HepG2 (cell line): ENCODE measurements around the gene GEMIN2. TPM values are rescaled to one million over a fixed set of nuclear protein-coding genes. Genes with fewer than 3 reads are reported as not detected.

Experiments
- ATAD3A ChIP-seq: sonication (generic); formaldehyde crosslinking; IDR thresholded peaks from 2 replicates; pipeline ENCODE4 v1.4.0; 2020; ENCODE audit warnings: missing genetic modification reagents
- CCDC6 ChIP-seq: sonication (generic); formaldehyde crosslinking; IDR thresholded peaks from 2 replicates; pipeline ENCODE4 v1.8.1; 2022; ENCODE audit warnings: mild to moderate bottlenecking, missing genetic modification reagents, moderate library complexity
- CHCHD3 ChIP-seq: sonication (generic); formaldehyde crosslinking; IDR thresholded peaks from 2 replicates; pipeline ENCODE4 v1.8.0; 2022; ENCODE audit warnings: mild to moderate bottlenecking, missing genetic modification reagents, moderate library complexity
- ELF3 ChIP-seq: IDR thresholded peaks from 2 replicates; pipeline ENCODE4 v1.6.1; 2016; ENCODE audit warnings: missing genetic modification reagents, missing compliant biosample characterization
- EP300 ChIP-seq, 3 experiments: sonication (generic) in 1 of 3; formaldehyde crosslinking in 1 of 3; IDR thresholded peaks; 2 replicates each; pipeline versions ENCODE4 v1.5.1 to v1.6.1; 2011 to 2020; ENCODE audit warnings: low read depth in 2 of 3, low read length in 2 of 3, borderline replicate concordance in 1 of 3, improper control_type of control experiment in 1 of 3, mild to moderate bottlenecking in 1 of 3, missing genetic modification reagents in 1 of 3, moderate library complexity in 1 of 3
- ERF ChIP-seq: IDR thresholded peaks from 2 replicates; pipeline ENCODE4 v1.6.1; 2018; ENCODE audit warnings: missing biosample characterization, missing genetic modification reagents
- GATA4 ChIP-seq: sonication (generic); IDR thresholded peaks from 2 replicates; pipeline ENCODE4 v1.6.1; 2016; ENCODE audit warnings: antibody characterized with exemption, low read depth, borderline replicate concordance
- HMGA1 ChIP-seq: sonication (generic); formaldehyde crosslinking; conservative IDR thresholded peaks from 2 replicates; pipeline ENCODE4 v1.4.0; 2020; ENCODE audit warnings: missing genetic modification reagents
- HOXA5 ChIP-seq: sonication (generic); formaldehyde crosslinking; IDR thresholded peaks from 2 replicates; pipeline ENCODE4 v1.4.0; 2020; ENCODE audit warnings: missing genetic modification reagents
- JDP2 ChIP-seq: sonication (generic); formaldehyde crosslinking; IDR thresholded peaks from 2 replicates; pipeline ENCODE4 v1.8.1; 2022; ENCODE audit warnings: missing genetic modification reagents, borderline replicate concordance
- KAT7 ChIP-seq: IDR thresholded peaks from 2 replicates; pipeline ENCODE4 v1.6.1; 2018; ENCODE audit warnings: borderline replicate concordance, missing compliant biosample characterization
- KAT8 ChIP-seq: IDR thresholded peaks from 2 replicates; pipeline ENCODE4 v1.6.1; 2016; ENCODE audit warnings: missing genetic modification reagents, missing compliant biosample characterization
- KDM4B ChIP-seq: sonication (generic); formaldehyde crosslinking; IDR thresholded peaks from 2 replicates; pipeline ENCODE4 v1.4.0; 2020; ENCODE audit warnings: missing genetic modification reagents
- MTA3 ChIP-seq: sonication (generic); formaldehyde crosslinking; IDR thresholded peaks from 2 replicates; pipeline ENCODE4 v1.4.0; 2020; ENCODE audit warnings: missing genetic modification reagents
- RFX1 ChIP-seq: fragments of 450-650 bp; IDR thresholded peaks from 2 replicates; pipeline ENCODE4 v1.6.1; 2017
- RXRA ChIP-seq: sonication (generic); formaldehyde crosslinking; IDR thresholded peaks from 2 replicates; pipeline ENCODE4 v1.5.1; 2020; ENCODE audit warnings: missing genetic modification reagents
- ZFP62 ChIP-seq: sonication (generic); formaldehyde crosslinking; IDR thresholded peaks from 2 replicates; pipeline ENCODE4 v1.4.0; 2020; ENCODE audit warnings: missing genetic modification reagents
- ZNF17 ChIP-seq: sonication (generic); formaldehyde crosslinking; IDR thresholded peaks from 2 replicates; pipeline ENCODE4 v1.5.0; 2020; ENCODE audit warnings: mild to moderate bottlenecking, missing genetic modification reagents
- ZNF331 ChIP-seq: sonication (generic); formaldehyde crosslinking; IDR thresholded peaks from 2 replicates; pipeline ENCODE4 v1.4.0; 2020; ENCODE audit warnings: missing genetic modification reagents
- ZNF343 ChIP-seq: sonication (generic); formaldehyde crosslinking; IDR thresholded peaks from 2 replicates; pipeline ENCODE4 v1.4.0; 2020; ENCODE audit warnings: mild to moderate bottlenecking, missing genetic modification reagents
- ZNF501 ChIP-seq: sonication (generic); formaldehyde crosslinking; IDR thresholded peaks from 2 replicates; pipeline ENCODE4 v1.5.1; 2020; ENCODE audit warnings: mild to moderate bottlenecking, moderate library complexity, missing genetic modification reagents
- ZNF605 ChIP-seq: sonication (generic); formaldehyde crosslinking; IDR thresholded peaks from 2 replicates; pipeline ENCODE4 v1.8.0; 2022; ENCODE audit warnings: mild to moderate bottlenecking, missing genetic modification reagents
- ZNF878 ChIP-seq: sonication (generic); formaldehyde crosslinking; IDR thresholded peaks from 2 replicates; pipeline ENCODE4 v1.8.1; 2023; ENCODE audit warnings: mild to moderate bottlenecking, missing genetic modification reagents, moderate library complexity
- ZNF879 ChIP-seq: sonication (generic); formaldehyde crosslinking; IDR thresholded peaks from 2 replicates; pipeline ENCODE4 v1.8.1; 2023; ENCODE audit warnings: missing genetic modification reagents
- polyA plus RNA-seq, 8 experiments: library from polyadenylated mRNA; depleted of rRNA in 3 of 8; stranded (reverse) in 7 of 8; unstranded in 1 of 8; fragments of >200 nt; fragmentation: Illumina TruSeq in 4 of 8; extraction: Trizol in 4 of 8; gene quantifications; 2 replicates each; pipeline versions ENCODE4 v1.2.1 to v1.2.3, GENCODE V29; 2011 to 2016; ENCODE audit warnings: low read depth in 4 of 8, missing spikeins in 1 of 8, mixed read lengths in 1 of 8; ENCODE audit not compliant: insufficient read depth in 1 of 8
- total RNA-seq, 5 experiments: library from RNA; depleted of rRNA; stranded (reverse); fragments of >200 nt; fragmentation: Illumina TruSeq; extraction: Trizol; gene quantifications; 2 replicates each; pipeline ENCODE4 v1.2.3, GENCODE V29; 2016; ENCODE audit warnings: low read depth in 1 of 5
- TF ChIP-seq, protein P1 (sequence below): sonication (generic); formaldehyde crosslinking; IDR thresholded peaks from 2 replicates; pipeline ENCODE4 v1.5.0; 2020; ENCODE audit warnings: missing genetic modification reagents
- TF ChIP-seq, protein P2 (sequence below): sonication (generic); formaldehyde crosslinking; IDR thresholded peaks from 2 replicates; pipeline ENCODE4 v1.4.0; 2020; ENCODE audit warnings: missing genetic modification reagents
- TF ChIP-seq, protein P3 (sequence below): sonication (generic); formaldehyde crosslinking; conservative IDR thresholded peaks from 2 replicates; pipeline ENCODE4 v1.4.0; 2020; ENCODE audit warnings: mild to moderate bottlenecking, missing genetic modification reagents, moderate library complexity

The GEMIN2 gene
- total and polyA plus RNA-seq, 2 of the 13 experiments (the other 11 are each of a cell fraction or from before 2014, with no cell fraction given), result 54.8 to 110 TPM

DNA sequence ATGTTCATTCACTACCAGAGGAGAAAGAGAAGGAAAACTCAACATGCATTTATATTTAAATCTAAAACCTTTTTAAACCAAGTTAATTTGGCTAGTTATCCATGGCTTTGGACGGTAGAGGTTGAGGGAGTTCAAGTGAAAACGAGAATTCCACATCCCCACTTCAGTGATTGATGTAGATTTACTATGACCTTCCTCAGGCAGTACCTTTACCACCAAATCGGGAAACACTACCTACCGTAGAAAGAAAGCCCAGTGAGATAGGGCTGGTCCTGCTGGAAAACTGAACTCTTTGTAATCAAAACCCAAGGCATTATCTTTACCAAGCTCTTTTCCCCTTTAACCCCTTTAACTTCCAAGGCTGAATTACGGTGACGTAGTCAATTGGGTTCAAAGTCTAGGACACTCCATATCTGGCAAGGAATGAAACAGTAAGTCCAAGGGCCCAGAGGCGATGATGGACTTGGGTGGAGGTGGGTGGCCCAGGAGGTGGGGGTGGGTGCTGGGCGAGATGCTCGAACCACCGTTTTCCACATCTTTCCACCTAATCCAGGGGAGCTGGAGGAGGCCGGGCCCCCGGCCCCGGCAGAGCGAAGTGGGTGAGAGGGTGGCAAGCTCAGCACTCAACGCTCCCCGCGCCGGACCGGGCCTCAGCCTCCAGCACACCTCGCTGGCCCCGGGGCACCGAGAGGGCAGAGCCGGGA, 11.7 kb upstream of the GEMIN2 start (continued):
- no peak for TF ChIP-seq ZNF343 (CRISPR knock-in tag)
- TF ChIP-seq GATA4, result peak; percentile 31; the same call in 1 of the 2 replicates
- TF ChIP-seq CCDC6 (CRISPR knock-in tag), result no peak
- TF ChIP-seq RFX1, result no peak
- no peak for TF ChIP-seq HMGA1 (CRISPR knock-in tag)
- TF ChIP-seq KAT8 (CRISPR knock-in tag), result no peak
- peak; percentile 26 to 78; a peak in 3 of 4 replicates for TF ChIP-seq EP300 (IDR thresholded peaks at IDR 0.05; ENCODE audit: low read depth in 2 of 2, low read length in 2 of 2)
- TF ChIP-seq EP300 (CRISPR knock-in tag; IDR thresholded peaks at IDR 0.05; ENCODE audit: borderline replicate concordance), result peak; percentile 6; the same call in 1 of the 2 replicates
- no peak for TF ChIP-seq ZNF605 (CRISPR knock-in tag)
- TF ChIP-seq, protein P1, sequence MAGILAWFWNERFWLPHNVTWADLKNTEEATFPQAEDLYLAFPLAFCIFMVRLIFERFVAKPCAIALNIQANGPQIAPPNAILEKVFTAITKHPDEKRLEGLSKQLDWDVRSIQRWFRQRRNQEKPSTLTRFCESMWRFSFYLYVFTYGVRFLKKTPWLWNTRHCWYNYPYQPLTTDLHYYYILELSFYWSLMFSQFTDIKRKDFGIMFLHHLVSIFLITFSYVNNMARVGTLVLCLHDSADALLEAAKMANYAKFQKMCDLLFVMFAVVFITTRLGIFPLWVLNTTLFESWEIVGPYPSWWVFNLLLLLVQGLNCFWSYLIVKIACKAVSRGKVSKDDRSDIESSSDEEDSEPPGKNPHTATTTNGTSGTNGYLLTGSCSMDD (CRISPR knock-in tag), result no peak
- TF ChIP-seq ZNF878, result no peak
- TF ChIP-seq ZFP62 (CRISPR knock-in tag), result no peak
- no peak for TF ChIP-seq ZNF331 (CRISPR knock-in tag)
- no peak for TF ChIP-seq ERF (CRISPR knock-in tag)
- no peak; the same call in 1 of the 2 replicates for TF ChIP-seq KAT7
- no peak for TF ChIP-seq JDP2 (CRISPR knock-in tag)
- no peak; the same call in 1 of the 2 replicates for TF ChIP-seq HOXA5
- TF ChIP-seq, protein P2, sequence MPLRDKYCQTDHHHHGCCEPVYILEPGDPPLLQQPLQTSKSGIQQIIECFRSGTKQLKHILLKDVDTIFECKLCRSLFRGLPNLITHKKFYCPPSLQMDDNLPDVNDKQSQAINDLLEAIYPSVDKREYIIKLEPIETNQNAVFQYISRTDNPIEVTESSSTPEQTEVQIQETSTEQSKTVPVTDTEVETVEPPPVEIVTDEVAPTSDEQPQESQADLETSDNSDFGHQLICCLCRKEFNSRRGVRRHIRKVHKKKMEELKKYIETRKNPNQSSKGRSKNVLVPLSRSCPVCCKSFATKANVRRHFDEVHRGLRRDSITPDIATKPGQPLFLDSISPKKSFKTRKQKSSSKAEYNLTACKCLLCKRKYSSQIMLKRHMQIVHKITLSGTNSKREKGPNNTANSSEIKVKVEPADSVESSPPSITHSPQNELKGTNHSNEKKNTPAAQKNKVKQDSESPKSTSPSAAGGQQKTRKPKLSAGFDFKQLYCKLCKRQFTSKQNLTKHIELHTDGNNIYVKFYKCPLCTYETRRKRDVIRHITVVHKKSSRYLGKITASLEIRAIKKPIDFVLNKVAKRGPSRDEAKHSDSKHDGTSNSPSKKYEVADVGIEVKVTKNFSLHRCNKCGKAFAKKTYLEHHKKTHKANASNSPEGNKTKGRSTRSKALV (CRISPR knock-in tag), result peak; percentile 80; the same call in 1 of the 2 replicates
- TF ChIP-seq, protein P3, sequence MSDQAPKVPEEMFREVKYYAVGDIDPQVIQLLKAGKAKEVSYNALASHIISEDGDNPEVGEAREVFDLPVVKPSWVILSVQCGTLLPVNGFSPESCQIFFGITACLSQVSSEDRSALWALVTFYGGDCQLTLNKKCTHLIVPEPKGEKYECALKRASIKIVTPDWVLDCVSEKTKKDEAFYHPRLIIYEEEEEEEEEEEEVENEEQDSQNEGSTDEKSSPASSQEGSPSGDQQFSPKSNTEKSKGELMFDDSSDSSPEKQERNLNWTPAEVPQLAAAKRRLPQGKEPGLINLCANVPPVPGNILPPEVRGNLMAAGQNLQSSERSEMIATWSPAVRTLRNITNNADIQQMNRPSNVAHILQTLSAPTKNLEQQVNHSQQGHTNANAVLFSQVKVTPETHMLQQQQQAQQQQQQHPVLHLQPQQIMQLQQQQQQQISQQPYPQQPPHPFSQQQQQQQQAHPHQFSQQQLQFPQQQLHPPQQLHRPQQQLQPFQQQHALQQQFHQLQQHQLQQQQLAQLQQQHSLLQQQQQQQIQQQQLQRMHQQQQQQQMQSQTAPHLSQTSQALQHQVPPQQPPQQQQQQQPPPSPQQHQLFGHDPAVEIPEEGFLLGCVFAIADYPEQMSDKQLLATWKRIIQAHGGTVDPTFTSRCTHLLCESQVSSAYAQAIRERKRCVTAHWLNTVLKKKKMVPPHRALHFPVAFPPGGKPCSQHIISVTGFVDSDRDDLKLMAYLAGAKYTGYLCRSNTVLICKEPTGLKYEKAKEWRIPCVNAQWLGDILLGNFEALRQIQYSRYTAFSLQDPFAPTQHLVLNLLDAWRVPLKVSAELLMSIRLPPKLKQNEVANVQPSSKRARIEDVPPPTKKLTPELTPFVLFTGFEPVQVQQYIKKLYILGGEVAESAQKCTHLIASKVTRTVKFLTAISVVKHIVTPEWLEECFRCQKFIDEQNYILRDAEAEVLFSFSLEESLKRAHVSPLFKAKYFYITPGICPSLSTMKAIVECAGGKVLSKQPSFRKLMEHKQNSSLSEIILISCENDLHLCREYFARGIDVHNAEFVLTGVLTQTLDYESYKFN (CRISPR knock-in tag), result peak; percentile 38; the same call in 1 of the 2 replicates
- no peak for TF ChIP-seq ATAD3A
- no peak for TF ChIP-seq ZNF879 (CRISPR knock-in tag)
- no peak for TF ChIP-seq CHCHD3 (CRISPR knock-in tag)
- no peak for TF ChIP-seq MTA3 (CRISPR knock-in tag)
- TF ChIP-seq ZNF17, result no peak
- no peak; the same call in 1 of the 2 replicates for TF ChIP-seq ELF3
- no peak for TF ChIP-seq ZNF501 (CRISPR knock-in tag)
- TF ChIP-seq KDM4B (CRISPR knock-in tag), result no peak
- no peak; the same call in 1 of the 2 replicates for TF ChIP-seq RXRA (CRISPR knock-in tag)
